NCI-H1436 treated with DMSO at 0.1 percent for 48 hours (cell line): ENCODE measurements around the gene UBE2K.
"Not testable (repeated sequence)": the region's sequence is repeated elsewhere in the genome, so short reads cannot be mapped to it uniquely, and the experiment has no call there.

Source experiments
- DNase-seq: peaks from one replicate; lab custom pipeline; 2025; lab: John Stamatoyannopoulos, UW

UBE2K gene

DNA sequence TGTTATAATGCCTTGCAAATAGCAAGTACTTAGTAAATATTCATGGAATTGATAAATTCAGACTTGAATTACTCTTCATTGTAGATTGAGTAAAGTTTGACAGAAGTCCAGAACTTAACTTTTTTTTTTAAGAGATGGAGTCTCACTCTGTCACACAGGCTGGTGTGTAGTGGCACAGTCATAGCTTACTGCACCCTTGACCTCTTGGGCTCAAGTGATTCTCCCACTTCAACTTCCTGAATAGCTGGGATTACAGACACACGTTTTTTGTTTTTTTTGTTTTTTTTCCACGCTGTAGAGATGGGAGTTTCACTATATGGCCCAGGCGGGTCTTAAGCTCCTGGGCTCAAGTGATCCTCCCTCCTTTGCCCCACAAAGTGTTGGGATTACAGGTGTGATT, 32.1 kb downstream of the UBE2K start:
- DNase-seq = no peak

DNA sequence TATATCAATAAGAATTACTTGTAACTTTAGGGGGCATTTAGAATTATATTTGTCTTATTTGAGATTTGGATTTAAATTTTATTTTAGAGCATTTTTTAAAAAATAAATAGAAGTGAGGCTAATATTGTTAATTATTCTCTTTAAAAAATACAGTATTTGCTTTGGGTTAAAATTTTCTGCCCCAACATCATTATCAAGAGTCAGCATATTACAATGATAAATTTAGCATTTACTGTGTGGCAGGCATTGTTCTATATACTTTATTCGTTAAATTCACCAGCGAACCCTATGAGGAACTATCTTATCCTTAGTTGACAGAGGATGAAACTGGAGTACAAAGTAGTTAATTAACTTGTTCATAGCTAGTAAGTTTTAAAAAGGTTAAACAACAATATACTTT, 34.0 kb downstream of the UBE2K start:
- DNase-seq = no peak

DNA sequence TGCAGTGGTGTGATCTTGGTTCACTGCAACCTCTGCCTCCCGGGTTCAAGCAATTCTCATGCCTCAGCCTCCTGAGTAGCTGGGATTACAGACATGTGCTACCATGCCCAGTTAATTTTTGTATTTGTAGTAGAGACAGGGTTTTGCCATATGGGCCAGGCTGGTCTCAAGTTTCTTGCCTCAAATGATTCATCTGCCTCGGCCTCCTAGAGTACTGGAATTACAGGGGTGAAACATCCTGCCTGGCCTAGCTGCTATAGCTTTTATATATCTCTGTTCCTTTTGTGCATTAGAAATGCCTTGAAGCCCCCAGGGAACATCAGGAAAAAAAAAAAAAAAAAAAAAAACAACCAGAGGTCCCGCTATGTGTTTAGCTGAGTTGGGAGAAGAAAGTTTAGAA, 34.8 kb downstream of the UBE2K start:
- DNase-seq = no peak

- not testable (repeated sequence) for DNase-seq
Observed at GRCh38 chr4:39739591-39739990, 41.7 kb downstream of the UBE2K start.

GRCh38 chr4:39741401-39741800, 43.5 kb downstream of the UBE2K start:
- no peak for DNase-seq

- DNase-seq = no peak
Observed at GRCh38 chr4:39745920-39746319, 48.0 kb downstream of the UBE2K start.

GRCh38 chr4:39750216-39750615, 52.3 kb downstream of the UBE2K start:
- DNase-seq = no peak

DNA sequence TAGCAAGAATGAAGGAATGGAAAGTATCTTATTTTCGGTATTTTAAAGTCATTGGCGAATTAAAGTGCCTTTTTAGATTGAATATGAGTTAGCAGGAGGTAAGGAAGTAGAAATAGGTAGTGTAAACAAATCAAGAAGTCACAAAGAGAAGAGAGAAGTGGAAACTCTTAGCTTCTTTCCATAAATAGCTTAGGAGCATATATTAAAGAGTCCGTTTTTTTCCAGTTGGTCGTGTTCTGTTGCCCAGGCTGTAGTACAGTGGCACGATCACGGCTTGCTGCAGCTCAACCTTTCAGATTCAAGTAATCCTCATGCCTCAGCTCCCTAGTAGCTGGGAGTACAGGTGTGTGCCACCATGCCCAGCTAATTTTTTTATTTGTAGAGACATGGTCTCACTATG, 56.4 kb downstream of the UBE2K start:
- DNase-seq = no peak

- DNase-seq = no peak
Observed at GRCh38 chr4:39756159-39756558, 58.2 kb downstream of the UBE2K start.

GRCh38 chr4:39758176-39758575, 60.2 kb downstream of the UBE2K start:
- DNase-seq = no peak

DNA sequence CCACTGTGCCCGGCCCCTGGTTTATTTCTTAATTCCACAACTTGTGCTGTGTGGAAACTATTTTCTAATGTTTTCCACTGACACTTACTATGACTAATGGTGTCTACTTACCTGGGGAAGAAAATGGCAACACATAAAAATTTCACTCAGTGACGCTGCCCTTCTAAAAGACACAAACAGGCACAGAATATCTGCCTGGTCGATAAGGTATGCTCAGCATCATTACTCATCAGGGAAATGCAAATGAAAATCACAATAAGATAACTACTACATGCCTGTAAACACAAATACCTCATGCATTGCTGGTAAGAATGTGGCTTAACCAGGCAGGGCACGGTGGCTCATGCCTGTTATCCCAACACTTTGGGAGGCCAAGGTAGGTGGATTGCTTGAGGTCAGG, 61.6 kb downstream of the UBE2K start:
- DNase-seq = no peak

DNA sequence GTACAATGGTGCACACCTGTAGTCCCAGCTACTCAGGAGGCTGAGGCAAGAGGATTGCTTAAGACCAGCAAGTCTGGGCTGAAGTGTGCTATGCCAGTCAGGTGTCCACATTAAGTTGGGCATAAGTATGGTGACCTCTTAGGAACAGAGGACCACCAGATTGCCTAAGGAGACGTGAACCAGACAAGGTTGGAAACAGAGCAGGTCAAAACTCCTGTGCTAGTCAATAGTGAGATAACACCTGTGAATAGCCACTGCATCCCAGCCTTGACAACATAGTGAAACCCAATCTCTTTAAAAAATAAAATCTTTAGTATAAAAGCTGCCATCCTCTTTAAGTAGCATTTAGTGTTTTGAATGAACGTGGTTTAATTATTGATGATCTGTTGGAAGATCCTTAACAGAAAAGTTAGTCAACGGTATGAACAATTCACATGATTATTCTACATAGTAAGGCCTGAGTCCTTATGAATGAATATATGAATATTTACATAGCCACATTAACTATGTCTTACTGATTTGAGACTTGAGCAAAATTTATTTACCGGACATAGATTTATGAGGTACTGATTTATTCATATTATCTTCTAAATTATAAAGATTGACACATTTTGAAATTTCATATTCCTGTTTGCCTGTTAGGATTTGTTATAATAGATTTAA, 63.2 kb downstream of the UBE2K start:
- DNase-seq = no peak

- no peak for DNase-seq
Observed at GRCh38 chr4:39763714-39764572, 66.0 kb downstream of the UBE2K start.

- DNase-seq = no peak
Observed at GRCh38 chr4:39770005-39770404, 72.1 kb downstream of the UBE2K start.

GRCh38 chr4:39770471-39770870, 72.5 kb downstream of the UBE2K start:
- no peak for DNase-seq

GRCh38 chr4:39770969-39771724, 73.2 kb downstream of the UBE2K start:
- DNase-seq = no peak

DNA sequence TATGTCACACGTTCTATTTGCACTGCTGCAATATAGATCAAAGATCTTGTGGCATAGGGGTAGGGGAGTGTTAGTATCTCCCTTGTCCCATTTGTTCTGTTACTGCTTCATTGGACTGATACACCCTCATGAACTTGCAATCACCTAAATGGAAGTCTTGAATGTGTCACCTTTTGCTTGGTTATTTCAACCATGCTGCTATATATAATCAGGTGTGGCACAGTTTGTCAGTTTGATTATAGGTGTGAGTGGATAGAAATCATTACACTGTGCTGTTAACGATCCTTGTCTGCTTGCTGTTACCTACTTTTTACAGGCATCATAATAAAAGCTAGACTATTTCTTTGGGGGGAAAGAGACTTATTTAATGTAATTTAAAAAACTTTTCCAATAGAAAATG, 84.1 kb downstream of the UBE2K start:
- DNase-seq = not testable (repeated sequence)

- DNase-seq = no peak
Observed at GRCh38 chr4:39785083-39785482, 87.1 kb downstream of the UBE2K start.

DNA sequence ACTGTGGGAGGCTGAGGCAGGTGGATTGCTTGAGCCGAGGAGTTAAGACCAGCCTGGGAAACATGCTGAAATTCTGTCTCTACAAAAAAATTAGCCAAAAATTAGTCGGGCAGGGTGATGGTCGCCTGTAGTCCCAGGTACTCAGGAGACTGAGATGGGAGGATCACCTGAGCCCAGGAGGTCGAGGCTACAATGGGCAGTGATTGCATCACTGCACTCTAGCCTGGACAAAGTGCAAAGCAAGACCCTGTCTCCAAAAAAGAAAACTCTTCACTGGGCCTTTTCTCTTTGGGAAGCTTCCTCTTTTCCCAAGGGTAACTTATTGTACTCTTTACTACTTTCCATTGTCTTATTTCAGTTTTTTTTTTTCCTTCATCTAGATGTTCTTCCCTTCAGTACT, 88.9 kb downstream of the UBE2K start:
- no peak for DNase-seq

- no peak for DNase-seq
Observed at GRCh38 chr4:39792128-39792527, 94.2 kb downstream of the UBE2K start.

- no peak for DNase-seq
Observed at GRCh38 chr4:39792529-39792928, 94.6 kb downstream of the UBE2K start.

DNA sequence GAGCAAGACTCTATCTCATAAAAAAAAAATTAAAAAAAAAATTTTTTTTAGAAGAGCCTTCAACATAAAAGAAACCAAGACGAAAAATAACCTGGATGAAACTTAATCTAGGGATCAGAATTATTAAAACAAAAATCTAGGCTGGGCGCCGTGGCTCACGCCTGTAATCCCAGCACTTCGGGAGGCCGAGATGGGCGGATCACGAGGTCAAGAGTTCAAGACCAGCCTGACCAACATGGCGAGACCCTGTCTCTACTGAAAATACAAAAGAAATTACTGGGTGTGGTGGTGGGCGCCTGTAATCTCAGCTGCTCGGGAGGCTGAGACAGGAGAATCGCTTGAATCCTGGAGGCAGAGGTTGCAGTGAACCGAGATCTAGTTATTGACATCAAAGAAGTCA, 95.0 kb downstream of the UBE2K start:
- not testable (repeated sequence) for DNase-seq

- no peak for DNase-seq
Observed at GRCh38 chr4:39802005-39802404, 104.1 kb downstream of the UBE2K start.
